Right ventricle myocardium inferior (tissue), 1 donor: ENCODE measurements around the gene SPDYE1. TPM values are rescaled to one million over a fixed set of nuclear protein-coding genes. Genes with fewer than 3 reads are reported as not detected.
"Not testable (repeated sequence)": the region's sequence is repeated elsewhere in the genome, so short reads cannot be mapped to it uniquely, and the experiment has no call there.

ENCODE experiments used
- ATAC-seq: fragments of 200-7000 bp; cut with Tn5 transposase; one replicate; pipeline ENCODE4 v1.9.1; 2020; ENCODE audit warnings: mild to moderate bottlenecking, moderate library complexity
- DNase-seq: peaks from one replicate; pipeline ENCODE4 v3.0.0; 2021; ENCODE audit errors: missing footprints
- intact Hi-C: fragments of 100-400 bp; cut with DNase I; formaldehyde crosslinking; loops from one replicate; pipeline ENCODE4 v1.11.0; 2022
- long read RNA-seq: library from polyadenylated mRNA; unstranded; transcript quantifications from one replicate; pipeline ENCODE4 v2.0.0, GENCODE V29; 2021
- total RNA-seq: library from RNA; stranded (reverse); fragmentation: NEBNext Ultra II Directional; extraction: Animal tissue kit (Norgen Biotek cat#: 25700); gene quantifications from one replicate; pipeline ENCODE4 v1.2.1, GENCODE V29; 2021
- donor health status: DM: no; HTN: yes; CAD: no; lungs with severe emphysema.

SPDYE1 gene
- not detected for total RNA-seq
- long read RNA-seq, result 0 reads

- DNase-seq, intact Hi-C loops: not testable (repeated sequence)
- ATAC-seq, result peak; percentile 16
Observed at GRCh38 chr7:43997532-43997931, at the start of gene SPDYE1. Gene SPDYE1, plus strand, starts transcription at chr7:43997897. Its CDS starts 2,053 bp downstream, at chr7:43999950.

- intact Hi-C loops, result no loop called here
- DNase-seq (no peak), ATAC-seq (no peak)
Observed at GRCh38 chr7:43952028-43952427, 45.7 kb upstream of the SPDYE1 start.

- DNase-seq (no peak), ATAC-seq (no peak)
- intact Hi-C loops, result no loop called here
Observed at GRCh38 chr7:43953071-43953470, 44.6 kb upstream of the SPDYE1 start.

GRCh38 chr7:43954524-43955228, 43.0 kb upstream of the SPDYE1 start:
- DNase-seq (no peak), ATAC-seq (peak; percentile 56)
- intact Hi-C loops, result no loop called here

GRCh38 chr7:43956027-43956426, 41.7 kb upstream of the SPDYE1 start:
- intact Hi-C loops, result no loop called here
- DNase-seq (no peak), ATAC-seq (no peak)

GRCh38 chr7:43960933-43961332, 36.8 kb upstream of the SPDYE1 start:
- intact Hi-C loops, result no loop called here
- ATAC-seq (no peak), DNase-seq (no peak)

- ATAC-seq, DNase-seq, intact Hi-C loops: not testable (repeated sequence)
Observed at GRCh38 chr7:43966392-43966791, 31.3 kb upstream of the SPDYE1 start.

- intact Hi-C loops, ATAC-seq, DNase-seq: not testable (repeated sequence)
Observed at GRCh38 chr7:43968172-43969040, 29.3 kb upstream of the SPDYE1 start.

- intact Hi-C loops, DNase-seq, ATAC-seq: not testable (repeated sequence)
Observed at GRCh38 chr7:43969586-43969985, 28.1 kb upstream of the SPDYE1 start.

- ATAC-seq, intact Hi-C loops, DNase-seq: not testable (repeated sequence)
Observed at GRCh38 chr7:43970698-43971097, 27.0 kb upstream of the SPDYE1 start.

GRCh38 chr7:43974033-43974573, 23.6 kb upstream of the SPDYE1 start:
- ATAC-seq, intact Hi-C loops, DNase-seq: not testable (repeated sequence)

GRCh38 chr7:43974725-43975482, 22.8 kb upstream of the SPDYE1 start:
- ATAC-seq, intact Hi-C loops, DNase-seq: not testable (repeated sequence)

GRCh38 chr7:43977525-43977924, 20.2 kb upstream of the SPDYE1 start:
- intact Hi-C loops, result no loop called here
- no peak for DNase-seq
- ATAC-seq, result no peak

GRCh38 chr7:43978102-43978501, 19.6 kb upstream of the SPDYE1 start:
- intact Hi-C loops, ATAC-seq, DNase-seq: not testable (repeated sequence)

GRCh38 chr7:43982848-43983247, 14.8 kb upstream of the SPDYE1 start:
- intact Hi-C loops, ATAC-seq, DNase-seq: not testable (repeated sequence)

GRCh38 chr7:43983736-43984135, 14.0 kb upstream of the SPDYE1 start:
- DNase-seq, intact Hi-C loops: not testable (repeated sequence)

GRCh38 chr7:43985904-43986864, 11.5 kb upstream of the SPDYE1 start:
- peak; percentile 83 for DNase-seq
- peak; percentile 78 for ATAC-seq
- intact Hi-C loops, result not testable (repeated sequence)

More at GRCh38 chr7:43983736-43984135, 14.0 kb upstream of the SPDYE1 start:
- not testable (repeated sequence) for ATAC-seq
